ENCODE results near the gene DAZAP1. TPM values are rescaled to one million over a fixed set of nuclear protein-coding genes. Genes with fewer than 3 reads are reported as not detected.
A peak's percentile ranks its signal among the peaks of the same experiment; 100 is the strongest.

The DAZAP1 gene
- total RNA-seq, 1 donor from 2014 or later: 48.1 TPM

DNA sequence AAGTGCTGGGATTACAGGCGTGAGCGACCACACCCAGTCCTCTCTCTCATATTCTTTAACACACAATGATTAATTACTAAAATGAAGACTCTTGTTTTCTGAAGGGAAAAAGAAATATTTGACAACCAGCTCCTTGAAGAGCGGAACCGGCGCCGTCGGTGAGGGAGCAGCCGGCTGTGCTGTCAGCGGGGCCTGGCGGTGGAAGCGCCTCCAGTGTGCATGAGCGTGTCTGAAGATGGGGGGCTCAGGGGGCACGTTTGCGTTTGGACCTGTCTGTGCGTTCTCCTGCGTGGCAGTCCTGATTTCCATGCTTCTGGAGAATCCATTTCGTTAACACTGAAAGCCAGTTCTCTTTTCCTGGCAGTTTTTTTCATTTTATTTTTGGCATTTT is 31.0 kb upstream of the DAZAP1 start:
- no peak for ATAC-seq
- no peak for DNase-seq (ENCODE audit: low spot score)

DNA sequence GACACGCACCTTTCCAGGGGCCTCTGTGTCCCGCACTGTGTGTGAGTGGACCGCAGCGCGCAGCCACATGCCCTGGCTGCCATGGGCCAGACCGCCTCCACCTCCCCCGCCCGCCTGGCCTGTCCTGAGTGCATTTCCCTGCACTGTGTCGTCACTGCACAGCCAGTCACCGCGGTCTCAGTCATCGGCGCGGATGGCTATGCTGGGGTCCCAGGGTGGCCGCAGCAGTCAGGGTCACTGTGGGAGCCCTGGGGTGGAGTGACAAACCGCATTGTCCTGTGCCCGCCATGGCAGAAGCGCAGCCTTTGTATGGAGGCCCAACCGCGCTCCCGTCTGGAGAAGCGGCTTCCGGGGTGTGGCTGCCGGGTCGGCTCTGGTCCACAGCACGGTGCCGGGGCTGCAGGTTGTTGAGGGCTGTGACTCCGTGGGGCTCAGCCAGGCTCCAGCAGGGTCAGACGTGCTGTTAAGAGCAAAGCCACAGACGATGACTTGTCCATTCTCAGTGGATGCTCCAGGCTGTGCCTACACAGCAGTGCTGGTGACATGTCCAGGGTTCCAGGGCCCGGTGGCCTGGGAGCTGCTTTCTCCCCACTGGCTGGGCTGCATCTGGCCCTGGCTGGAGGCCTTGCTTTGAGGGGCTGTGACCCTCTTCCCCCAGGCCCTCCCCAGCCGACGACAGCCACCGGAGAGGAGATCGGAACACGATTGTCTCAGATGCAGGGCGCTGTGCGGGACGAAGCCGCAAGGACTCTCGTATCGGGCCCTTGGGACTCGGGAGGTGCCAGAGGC is 30.0 kb upstream of the DAZAP1 start:
- DNase-seq (ENCODE audit: low spot score) (no peak), ATAC-seq (no peak)

DNA sequence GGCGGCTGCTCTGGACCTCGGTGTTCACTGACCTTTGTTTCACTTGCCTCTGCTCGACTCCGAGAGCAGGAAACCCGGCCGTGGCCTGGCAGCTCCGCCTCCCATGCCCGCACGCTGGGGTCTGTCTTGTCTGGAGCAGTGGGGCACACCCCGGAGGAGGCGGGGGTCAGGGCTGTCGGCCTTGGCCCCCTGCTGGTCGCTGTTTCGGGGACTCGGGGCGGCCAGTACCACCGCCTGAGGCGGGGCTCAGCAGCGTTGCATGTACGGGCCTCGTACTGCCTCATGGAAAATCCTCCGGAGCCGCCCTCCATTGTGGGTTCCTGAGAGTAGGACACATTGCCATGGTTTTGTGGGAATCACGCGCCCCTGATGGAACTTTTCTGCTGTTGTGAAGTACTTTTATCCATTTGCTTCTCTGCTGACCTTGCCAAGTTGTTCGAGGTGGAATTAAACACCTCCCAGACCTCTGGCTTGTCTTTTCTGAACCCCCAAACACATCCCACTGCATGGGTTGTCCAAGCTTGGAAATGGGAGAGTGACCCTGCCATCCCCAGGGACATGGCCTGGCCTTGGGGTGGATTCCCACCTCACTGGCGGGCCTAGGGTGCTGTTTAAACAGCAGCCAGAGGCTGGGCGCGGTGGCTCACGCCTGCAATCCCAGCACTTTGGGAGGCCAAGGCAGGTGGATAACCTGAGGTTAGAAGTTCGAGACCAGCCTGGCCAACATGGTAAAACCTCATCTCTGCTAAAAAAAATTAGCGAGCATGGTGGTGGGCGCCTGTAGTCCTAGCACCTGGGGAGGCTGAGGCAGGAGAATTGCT is 29.2 kb upstream of the DAZAP1 start:
- DNase-seq (ENCODE audit: low spot score): no peak
- no peak for ATAC-seq

DNA sequence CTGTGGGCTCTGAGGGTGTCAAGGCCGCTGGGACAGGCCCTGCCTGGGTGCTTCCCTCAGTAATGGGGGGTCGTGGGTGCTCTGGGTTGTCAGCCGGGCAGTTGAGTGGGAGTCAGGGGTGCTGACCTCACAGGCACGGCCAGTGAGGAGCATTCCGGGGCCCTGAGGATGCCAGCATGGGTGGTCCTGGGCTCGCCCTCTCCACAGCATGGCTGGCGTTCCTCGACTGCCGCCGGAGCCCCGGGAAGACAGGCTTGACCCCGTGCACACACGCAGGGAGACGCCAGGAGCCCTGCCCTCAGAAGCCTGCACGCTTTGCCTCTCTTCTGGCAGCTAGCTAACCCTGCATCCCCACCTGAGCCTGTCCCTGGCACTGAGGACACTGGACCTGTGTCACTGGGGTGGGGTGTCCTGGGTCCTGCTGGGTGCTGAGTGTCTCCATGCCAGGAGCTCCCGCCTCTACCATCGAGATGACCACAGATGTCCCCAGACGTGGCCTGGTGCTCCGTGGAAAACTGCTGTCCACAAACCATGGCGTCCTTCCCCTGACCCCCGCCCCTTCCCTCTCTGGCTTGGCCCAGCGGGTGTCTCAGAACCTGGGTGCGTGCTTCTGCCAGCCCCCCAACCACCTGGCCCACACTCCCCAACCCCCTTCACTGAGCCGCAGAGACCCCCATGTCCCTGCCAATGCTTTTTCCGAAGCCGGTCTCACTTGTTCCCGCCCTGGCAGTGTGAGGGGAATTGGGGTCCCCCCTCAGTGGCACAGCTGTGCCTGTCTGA is 28.1 kb upstream of the DAZAP1 start:
- DNase-seq (ENCODE audit: low spot score) (no peak), ATAC-seq (no peak)

DNA sequence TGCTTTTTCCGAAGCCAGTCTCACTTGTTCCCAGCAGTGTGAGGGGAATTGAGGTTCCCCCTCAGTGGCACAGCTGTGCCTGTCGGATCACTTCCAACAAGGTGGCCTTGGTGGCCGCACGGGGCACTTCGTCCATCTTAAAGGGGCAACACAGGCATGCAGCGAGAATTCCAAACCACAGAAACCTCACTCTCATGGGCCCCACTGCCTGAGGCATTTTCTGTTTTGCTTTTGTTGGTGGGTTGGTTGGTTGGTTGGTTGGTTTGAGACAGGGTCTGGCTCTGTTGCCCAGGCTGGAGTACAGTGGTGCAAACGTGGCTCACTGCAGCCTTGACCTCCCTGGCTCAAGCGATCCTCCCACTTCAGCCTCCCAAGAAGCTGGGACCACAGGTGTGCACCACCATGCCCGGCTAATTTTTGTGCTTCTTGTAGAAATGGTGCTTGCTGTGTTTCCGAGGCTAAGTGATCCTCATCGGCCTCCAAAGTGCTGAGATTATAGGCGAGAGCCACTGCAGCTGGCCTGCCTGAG is 27.4 kb upstream of the DAZAP1 start:
- no peak for ATAC-seq

DNA sequence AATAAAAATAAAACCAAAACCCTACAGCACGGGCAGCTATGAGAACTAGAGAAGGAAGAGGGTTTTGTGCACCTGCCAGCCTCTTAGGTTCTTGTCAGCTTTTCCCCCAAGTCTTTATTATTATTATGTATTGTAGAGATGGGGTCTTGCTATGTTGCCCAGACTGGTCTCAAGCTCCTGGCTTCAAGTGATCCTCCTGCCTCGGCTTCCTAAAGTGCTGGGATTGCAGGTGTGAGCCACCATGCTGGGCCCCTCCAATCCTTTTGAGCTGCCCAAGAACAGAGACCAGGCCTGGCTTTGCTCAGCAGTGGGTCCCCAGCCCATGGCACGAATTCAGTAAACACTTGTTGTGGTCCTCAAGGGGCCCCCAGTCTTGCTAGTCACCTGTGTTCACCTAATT is 25.1 kb upstream of the DAZAP1 start:
- ATAC-seq (no peak), DNase-seq (ENCODE audit: low spot score) (no peak)

More for the DNA sequence above, 27.4 kb upstream of the DAZAP1 start:
- DNase-seq (ENCODE audit: low spot score): no peak

DNA sequence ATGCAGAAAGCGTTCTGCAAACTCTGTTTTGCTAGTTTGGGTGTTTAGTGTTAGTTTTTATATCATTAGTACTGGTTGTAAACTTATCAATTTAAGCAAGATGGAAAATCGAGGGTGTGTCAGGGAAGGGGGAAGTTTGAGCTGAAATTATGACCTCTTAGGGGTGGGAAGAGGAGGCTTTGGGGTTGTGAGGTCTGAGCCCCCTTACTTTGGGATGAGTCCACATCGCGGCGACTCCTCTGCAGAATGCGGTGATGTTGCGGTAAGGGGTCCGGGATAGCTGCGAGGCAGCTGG is 24.4 kb upstream of the DAZAP1 start:
- DNase-seq (ENCODE audit: low spot score): no peak
- no peak for ATAC-seq

DNA sequence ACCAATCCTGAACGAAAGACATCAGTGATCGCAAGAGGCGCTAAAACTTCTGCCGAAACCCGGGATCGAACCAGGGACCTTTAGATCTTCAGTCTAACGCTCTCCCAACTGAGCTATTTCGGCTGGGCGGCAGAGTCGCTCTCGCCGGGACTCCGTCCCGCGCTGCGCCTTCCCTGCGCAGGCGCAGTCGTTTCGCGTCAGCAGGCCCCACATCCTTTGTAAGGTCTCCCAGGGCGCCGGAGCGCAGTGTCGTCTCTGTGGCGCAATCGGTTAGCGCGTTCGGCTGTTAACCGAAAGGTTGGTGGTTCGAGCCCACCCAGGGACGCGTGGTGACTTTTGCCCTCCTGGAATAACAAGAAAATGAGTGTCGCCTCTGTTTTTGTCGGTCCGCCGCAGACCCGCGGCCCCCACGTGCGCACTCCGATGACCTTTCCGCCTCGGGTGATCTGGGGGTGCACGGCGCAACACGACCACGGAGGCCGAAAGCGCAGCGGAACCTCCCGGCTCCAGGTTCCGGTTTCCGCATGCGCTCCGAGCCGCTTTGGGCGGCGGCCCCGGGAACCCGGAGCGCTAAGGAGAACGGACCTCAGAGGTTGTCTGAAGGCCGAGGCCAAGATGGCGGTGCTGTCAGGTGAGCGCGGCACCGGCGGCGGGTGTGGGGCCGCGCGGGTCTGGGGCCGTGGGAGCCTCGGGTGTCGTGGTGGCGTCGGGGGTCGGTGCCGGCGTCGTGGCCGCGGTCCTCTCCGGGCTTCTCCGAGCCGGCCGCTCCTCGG is 23.9 kb upstream of the DAZAP1 start, which contains the start of gene NDUFS7:
Gene NDUFS7 (plus strand): TSS at position 596 of the 773 bp plus-strand sequence. CDS start 20 bp downstream, at position 616.
- ATAC-seq: peak; percentile 85
- DNase-seq (ENCODE audit: low spot score): peak; percentile 93

DNA sequence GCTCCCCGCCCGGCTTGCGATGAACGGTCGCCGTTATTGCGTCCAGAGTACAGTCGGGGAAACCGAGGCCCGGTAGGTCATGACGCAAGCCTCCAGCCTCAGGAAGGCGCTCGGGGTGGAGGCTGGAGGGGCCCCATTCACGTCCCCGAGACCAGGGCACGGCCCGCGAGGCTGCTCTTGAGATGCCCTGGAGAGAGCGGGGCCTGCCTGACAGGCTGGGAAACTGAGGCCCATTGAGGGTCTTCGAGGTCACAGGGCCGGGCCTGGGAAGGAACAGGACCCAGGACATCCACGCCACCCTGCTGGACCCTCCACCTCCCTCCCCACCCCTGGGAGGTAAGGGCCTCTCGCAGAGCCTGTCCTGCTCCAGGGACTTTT is 23.3 kb upstream of the DAZAP1 start:
- no peak for DNase-seq (ENCODE audit: low spot score)
- ATAC-seq: peak; percentile 2

DNA sequence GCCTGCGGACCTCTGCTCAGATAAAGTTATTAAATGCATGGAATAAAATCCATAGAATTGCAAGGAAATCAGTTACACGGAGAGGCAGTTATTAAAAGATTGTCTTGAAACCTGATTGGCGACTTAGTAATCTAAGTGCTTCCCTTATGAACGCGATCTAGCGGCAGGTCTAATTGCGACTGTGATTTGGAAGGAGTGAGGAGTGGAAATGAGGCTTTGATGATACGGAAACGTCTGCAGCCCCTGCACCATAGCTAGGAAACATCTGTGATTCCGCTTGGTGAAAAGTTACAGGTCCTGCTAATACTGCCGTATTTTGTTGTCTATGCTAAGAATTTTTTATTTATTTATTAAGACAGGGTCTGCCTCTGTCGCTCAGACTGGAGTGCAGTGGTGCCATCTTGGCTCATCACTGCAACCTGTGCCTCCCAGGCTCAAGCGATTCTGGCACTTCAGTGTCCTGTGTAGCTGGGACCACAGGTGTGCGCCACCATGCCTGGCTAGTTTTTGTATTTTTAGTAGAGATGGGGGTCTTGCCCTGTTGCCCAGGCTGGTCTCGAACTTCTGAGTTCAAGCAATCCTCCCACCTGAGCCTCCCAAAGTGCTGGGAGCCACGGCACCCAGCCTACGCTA is 22.8 kb upstream of the DAZAP1 start:
- DNase-seq (ENCODE audit: low spot score) (no peak), ATAC-seq (no peak)

DNA sequence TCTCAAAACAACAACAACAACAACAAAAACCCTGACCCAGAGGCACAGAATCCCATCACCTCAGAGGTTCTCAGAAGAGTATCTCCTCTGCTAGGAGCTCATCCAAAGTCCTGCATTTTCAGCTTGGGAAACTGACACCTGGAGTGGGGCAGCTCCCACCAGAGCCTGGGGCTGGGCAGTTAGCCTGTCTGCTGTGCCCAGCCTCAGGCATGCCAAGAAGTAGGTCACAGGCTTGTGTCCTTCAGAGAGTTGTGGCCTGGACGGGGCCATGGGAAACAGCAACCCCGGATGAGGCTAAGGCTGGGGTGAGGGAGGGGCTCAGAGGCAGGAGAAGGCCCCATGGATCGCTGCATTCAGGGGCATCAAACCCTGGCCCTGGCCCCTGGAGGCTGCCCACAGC is 21.6 kb upstream of the DAZAP1 start:
- no peak for DNase-seq (ENCODE audit: low spot score)
- no peak for ATAC-seq

DNA sequence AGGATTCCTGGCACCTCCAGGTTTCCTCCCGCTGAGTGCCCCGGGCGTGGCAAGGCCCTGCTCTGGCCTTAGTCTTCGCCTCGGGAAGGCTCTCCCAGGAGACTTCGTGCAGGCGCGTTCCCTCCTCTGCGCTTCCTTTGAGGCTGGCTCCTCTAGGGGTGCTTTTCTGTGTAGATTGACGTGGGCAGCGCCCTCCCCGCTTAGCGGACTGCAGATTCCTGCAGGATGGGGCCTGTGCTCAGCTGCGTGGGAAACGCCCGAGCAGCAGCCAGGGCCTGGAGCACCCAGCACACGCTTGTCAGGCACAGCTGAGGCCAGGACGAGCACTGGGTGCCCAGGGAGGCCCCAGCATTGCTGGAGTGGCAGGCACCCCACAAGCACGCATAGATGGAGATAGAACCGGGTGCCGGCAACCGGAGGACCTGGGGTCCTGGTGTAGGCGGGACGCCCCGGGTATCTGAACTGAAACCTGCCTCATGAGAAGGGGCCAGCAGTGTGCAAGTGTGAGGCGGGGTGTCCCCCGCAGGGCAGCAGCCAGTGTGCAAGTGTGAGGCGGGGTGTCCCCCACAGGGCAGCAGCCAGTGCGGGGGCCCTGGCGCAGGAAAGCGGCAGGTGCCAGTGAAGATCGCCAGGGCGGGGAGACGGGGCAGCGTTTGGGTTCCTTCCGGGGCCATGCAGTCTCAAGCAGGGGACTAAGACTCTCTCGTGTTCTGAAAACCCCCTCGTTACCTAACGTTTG is 20.3 kb upstream of the DAZAP1 start:
- no peak for ATAC-seq
- no peak for DNase-seq (ENCODE audit: low spot score)

DNA sequence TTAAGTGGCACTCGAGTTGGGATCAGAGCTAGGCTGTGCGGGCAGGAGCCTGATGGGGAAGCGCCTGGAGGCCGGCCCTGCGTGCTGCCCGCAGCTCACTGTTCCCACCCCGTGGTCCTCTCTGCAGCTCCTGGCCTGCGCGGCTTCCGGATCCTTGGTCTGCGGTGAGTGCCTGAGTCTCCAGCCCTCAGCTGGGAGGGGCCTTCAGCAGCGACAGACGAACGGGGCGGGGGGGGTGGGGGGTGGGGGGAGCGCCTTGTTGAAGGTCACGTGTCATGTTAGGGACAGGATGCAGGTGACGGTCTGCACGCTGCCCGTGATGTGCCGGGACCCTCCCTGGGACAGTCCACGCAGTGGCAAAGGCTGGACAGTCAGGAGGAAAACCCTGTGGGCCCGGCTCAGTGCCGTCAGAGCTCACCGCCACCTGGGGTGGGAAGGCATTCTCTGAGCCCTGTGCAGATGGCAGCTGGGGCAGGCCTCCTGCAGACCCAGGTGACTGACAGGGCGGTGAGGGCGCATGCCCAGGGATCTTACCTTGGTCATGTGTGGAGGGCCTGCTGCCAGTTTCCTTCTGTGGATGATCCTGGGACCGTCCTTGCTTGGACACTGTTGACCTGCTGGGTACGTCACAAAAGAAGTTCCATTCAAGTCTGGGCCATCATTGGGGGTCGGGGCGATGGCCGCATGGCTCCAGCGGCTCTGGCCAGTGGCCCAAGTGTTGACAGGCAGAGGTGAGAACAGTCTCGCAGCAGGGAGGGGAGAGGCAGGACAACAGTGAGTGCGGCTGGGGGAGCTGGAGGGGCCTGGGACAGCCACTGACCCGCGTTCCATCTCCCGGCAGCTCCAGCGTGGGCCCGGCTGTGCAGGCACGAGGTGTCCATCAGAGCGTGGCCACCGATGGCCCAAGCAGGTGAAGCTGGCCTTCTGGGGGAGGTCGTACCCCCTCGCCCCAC is 19.4 kb upstream of the DAZAP1 start:
- DNase-seq (ENCODE audit: low spot score) (no peak), ATAC-seq (no peak)

DNA sequence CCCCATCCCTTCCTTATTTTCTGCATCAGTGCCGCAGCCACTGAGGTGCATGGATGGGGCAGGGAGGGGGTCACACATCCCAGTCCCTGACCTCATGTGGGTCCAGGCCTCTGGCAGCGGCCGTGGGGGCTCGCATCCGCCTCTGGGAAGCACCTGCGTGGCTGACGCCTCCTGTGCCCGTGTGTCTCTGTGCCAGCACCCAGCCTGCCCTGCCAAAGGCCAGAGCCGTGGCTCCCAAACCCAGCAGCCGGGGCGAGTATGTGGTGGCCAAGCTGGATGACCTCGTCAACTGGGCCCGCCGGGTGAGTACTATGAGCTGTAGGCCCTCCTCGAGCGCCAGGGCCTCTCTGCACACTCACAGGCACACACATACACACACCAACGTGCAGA is 18.8 kb upstream of the DAZAP1 start:
- no peak for ATAC-seq
- no peak for DNase-seq (ENCODE audit: low spot score)

DNA sequence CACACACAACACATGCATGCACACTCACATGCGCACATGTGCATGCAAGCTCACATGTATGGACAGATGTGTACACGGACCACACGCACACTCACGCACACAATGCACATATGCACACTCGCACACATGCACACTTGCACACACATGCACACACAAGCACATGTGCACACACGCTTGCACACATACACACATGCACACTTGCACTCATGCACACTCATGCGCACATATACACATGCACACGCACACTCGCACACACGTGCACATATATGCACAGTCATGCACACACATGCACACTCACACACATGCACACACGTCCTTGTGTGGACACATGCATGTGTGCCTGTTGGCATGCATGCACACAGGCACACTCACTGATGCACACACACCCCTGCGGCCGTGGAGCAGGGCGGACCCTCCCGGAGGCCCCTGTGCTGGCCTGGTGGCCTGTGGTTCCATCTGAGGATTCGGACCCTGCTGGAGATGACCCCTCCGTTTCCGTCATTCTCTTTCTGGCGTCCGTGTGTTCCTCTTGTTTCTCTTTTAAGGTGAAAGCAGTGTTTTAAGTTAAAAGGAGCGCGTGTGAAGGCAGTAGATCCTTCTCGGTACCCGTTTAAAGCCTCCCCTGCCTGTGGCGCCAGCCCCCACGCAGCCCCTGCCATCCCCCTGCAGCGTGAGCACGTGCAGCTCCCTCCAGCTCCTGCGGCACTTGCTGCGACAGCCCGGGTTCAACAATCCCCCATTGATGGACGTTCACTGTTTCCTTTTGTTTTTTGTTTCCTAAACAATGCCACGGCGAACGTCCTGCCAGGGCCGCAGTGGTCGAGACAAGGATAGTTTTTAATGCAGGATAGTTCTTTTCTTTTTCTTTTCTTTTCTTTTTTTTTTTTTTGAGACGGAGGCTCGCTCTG is 18.1 kb upstream of the DAZAP1 start:
- DNase-seq (ENCODE audit: low spot score) (no peak), ATAC-seq (no peak)

DNA sequence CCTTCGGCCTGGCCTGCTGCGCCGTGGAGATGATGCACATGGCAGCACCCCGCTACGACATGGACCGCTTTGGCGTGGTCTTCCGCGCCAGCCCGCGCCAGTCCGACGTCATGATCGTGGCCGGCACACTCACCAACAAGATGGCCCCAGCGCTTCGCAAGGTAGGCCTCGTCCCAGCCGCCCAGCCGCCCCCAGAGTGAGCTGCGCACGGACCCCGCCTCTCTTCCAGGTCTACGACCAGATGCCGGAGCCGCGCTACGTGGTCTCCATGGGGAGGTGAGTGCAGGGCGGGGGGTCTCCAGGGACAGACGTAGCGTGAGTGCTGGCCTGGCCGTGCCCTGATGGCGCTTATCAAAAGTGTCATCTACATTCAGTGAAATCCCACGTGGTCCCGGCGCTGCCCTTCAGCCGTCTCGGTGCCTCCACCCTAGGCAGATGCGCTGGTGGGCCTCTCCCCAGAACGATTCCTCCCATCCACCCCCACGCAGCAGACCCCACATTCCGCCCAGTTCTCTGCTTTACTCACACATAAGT is 16.4 kb upstream of the DAZAP1 start:
- DNase-seq (ENCODE audit: low spot score) (no peak), ATAC-seq (no peak)

DNA sequence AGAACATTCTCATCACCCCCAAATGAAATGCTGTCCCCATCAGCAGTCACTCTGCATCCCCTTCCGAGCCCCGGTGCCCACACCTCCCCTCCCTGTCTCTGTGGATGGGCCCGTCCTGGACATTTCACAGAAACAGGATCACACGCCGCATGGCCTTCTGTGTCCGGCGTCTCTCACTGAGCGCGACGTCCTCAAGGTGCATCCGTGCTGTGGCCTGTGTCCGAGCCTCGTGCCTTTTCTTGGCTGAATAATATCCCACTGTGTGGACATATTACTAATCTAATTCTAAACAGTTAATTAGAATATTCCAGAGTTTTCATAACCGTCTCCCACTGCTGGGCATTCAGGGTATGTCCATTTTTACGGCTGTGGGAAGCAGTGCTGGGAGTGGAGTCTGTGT is 15.0 kb upstream of the DAZAP1 start:
- ATAC-seq (no peak), DNase-seq (ENCODE audit: low spot score) (no peak)

All from left lobe of liver (tissue), 2 donors.